ENCODE data around the gene KRT28.

DNA sequence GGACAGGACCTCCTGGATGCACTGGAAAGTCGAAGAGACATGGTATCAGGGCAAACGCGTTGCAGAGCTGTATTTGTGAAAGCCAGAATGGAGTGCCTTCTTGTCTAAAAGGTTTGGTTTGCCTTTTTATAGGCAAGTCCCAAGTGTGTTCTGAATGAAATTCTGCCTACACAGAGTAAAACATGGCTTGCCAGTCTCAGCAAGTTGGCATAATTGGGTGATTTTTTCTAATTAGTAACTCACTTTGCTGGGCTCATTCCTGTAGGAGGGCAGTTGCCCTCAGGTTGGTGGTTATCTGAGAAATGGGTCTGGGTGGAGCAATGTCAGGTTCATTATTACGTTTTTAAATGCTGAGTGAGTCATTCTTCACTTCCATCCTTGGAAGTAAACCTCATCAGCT, 44.5 kb downstream of the KRT28 start, which contains the start of gene KRT25:
- TF ChIP-seq SIN3A (IDR thresholded peaks at IDR 0.05; ENCODE audit: borderline replicate concordance, insufficient read depth, low read length) = no peak
- TF ChIP-seq POLR2AphosphoS5 (IDR thresholded peaks at IDR 0.05; ENCODE audit: low read depth, low read length) = no peak

Data from PFSK-1 (cell line).